Gastrocnemius medialis (tissue), 4 donors: Measurements from ENCODE around the gene E2F3. TPM values are rescaled to one million over a fixed set of nuclear protein-coding genes. Genes with fewer than 3 reads are reported as not detected.

Experiments used
- ATAC-seq, 2 donors: fragments of 150-250 bp; one replicate each; pipeline ENCODE4 v1.9.1; 2016
- DNase-seq, 2 donors: peaks; one replicate each; pipeline ENCODE4 v3.0.0-alpha.2; 2019
- H3K27ac ChIP-seq, 4 donors: fragments of 200-600 bp; sonication (generic); 1 replicate in 1 of 4; 2 replicates in 3 of 4; pipeline ENCODE4 v1.5.1; 2016 to 2018; ENCODE audit warnings: mild to moderate bottlenecking in 2 of 4, moderate library complexity in 1 of 4
- H3K27me3 ChIP-seq, 3 donors: fragments of 200-600 bp; sonication (generic) in 2 of 3; 1 replicate in 1 of 3; 2 replicates in 2 of 3; pipeline versions ENCODE4 v1.5.1 to v1.6.0; 2016 to 2019; ENCODE audit warnings: mild to moderate bottlenecking in 1 of 3, moderate library complexity in 1 of 3
- H3K36me3 ChIP-seq, 2 donors: fragments of 200-600 bp; sonication (generic) in 1 of 2; one replicate each; pipeline ENCODE4 v1.5.1; 2017 to 2018
- H3K4me1 ChIP-seq, 2 donors: fragments of 200-600 bp; sonication (generic) in 1 of 2; one replicate each; pipeline ENCODE4 v1.5.1; 2016 to 2017; ENCODE audit warnings: mild to moderate bottlenecking in 2 of 2
- H3K4me3 ChIP-seq, 4 donors: fragments of 200-600 bp; sonication (generic) in 3 of 4; 1 replicate in 1 of 4; 2 replicates in 3 of 4; pipeline ENCODE4 v1.5.1; 2016 to 2019; ENCODE audit warnings: mild to moderate bottlenecking in 2 of 4
- H3K9me3 ChIP-seq, 3 donors: fragments of 200-600 bp; sonication (generic) in 2 of 3; 1 replicate in 1 of 3; 2 replicates in 2 of 3; pipeline ENCODE4 v1.5.1; 2016 to 2019
- CTCF ChIP-seq, 5 experiments: fragments of 450-650 bp in 3 of 5; fragments of 200-600 bp in 2 of 5; sonication (generic) in 2 of 5; IDR thresholded peaks in 4 of 5; conservative IDR thresholded peaks in 1 of 5; 1 replicate in 4 of 5; 2 replicates in 1 of 5; pipeline ENCODE4 v1.5.1; 2016 to 2019; ENCODE audit warnings: antibody characterized with exemption in 5 of 5, mild to moderate bottlenecking in 3 of 5, moderate library complexity in 3 of 5
- POLR2A ChIP-seq, 2 donors: fragments of 450-650 bp; IDR thresholded peaks; one replicate each; pipeline ENCODE4 v1.6.1; 2017; ENCODE audit warnings: antibody characterized with exemption in 2 of 2, mild to moderate bottlenecking in 2 of 2, moderate library complexity in 2 of 2
- in situ Hi-C, 4 donors: fragments of 200-750 bp; cut with MboI; loops; one replicate each; pipeline versions ENCODE4 v1.15.0 to v1.8.0; 2017; ENCODE audit warnings: low sequenced_read_pairs in 4 of 4
- intact Hi-C: fragments of 100-400 bp; cut with DNase I; formaldehyde crosslinking; loops from one replicate; pipeline ENCODE4 v1.15.1; 2023; ENCODE audit warnings: low total_unique reads
- total RNA-seq, 4 donors: library from RNA; depleted of rRNA; stranded (reverse); fragments of >200 nt; gene quantifications; one replicate each; pipeline versions ENCODE4 v1.1.0 to v1.2.3, GENCODE V29; 2016

E2F3 gene
- total RNA-seq, 4 donors from 2014 or later, result 5.4 to 13.6 (median 10.7) TPM

DNA sequence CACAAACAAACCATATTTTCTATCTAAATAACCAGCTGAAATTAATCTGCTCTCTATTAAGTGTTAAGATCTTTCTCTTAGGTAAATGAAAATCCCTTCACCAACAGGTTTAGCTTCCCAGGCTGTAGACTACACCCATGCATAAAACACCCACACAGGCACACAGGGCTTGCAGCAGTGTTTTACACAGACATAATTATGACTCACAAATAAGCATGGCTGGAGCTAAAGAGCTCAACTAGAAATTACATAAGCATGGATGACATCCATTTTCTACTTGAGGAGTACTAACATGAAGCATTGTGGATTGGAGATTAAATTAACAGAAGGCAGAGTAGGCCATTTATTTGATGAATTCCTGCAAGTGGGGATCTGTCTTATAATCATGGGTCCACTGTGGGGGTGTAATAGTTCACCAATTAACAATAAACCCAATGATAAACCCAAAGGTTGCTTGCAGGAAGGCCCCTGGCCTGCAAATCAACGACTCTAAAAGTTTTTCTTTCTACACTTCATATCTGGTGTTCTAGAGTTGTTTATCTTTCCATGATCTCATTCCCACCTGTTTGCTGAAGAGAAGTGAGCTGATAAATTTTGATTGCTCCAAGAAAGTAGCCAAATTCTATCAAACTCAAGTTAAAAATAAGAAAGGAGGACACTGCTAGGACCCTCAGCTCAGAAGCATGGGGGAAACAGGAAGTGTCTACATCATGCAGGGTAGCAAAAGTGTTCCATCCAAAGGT is 33.8 kb upstream of the E2F3 start:
- Histone ChIP-seq H3K4me3 (no peak overlapping the region), H3K9me3 (no peaks in the 10 kb centered on the region), H3K27me3 (no peaks in the 10 kb centered on the region), H3K36me3 (no peaks in the 10 kb centered on the region), H3K27ac (no peak overlapping the region), H3K4me1 (no peaks in the 10 kb centered on the region)
- DNase-seq (no peak), ATAC-seq (no peak)
- in situ Hi-C loops, result no loop called here
- intact Hi-C loops, result no loop called here
- no peak for TF ChIP-seq POLR2A (IDR thresholded peaks at IDR 0.05)
- TF ChIP-seq CTCF (IDR thresholded peaks at IDR 0.05 in 4 of 5, conservative IDR thresholded peaks at IDR 0.05 in 1 of 5), result no peak

- TF ChIP-seq POLR2A (IDR thresholded peaks at IDR 0.05), result no peak
- no peak for TF ChIP-seq CTCF (IDR thresholded peaks at IDR 0.05 in 4 of 5, conservative IDR thresholded peaks at IDR 0.05 in 1 of 5)
- DNase-seq (no peak), ATAC-seq (no peak)
- no peaks in the 10 kb centered on the region for H3K9me3 ChIP-seq
- intact Hi-C loops, result no loop called here
- in situ Hi-C loops, result no loop called here
- H3K36me3 ChIP-seq, result no peaks in the 10 kb centered on the region
- H3K27ac ChIP-seq, result no peak overlapping the region
- H3K27me3 ChIP-seq, result no peaks in the 10 kb centered on the region
- H3K4me3 ChIP-seq, result no peak overlapping the region
- H3K4me1 ChIP-seq, result no peaks in the 10 kb centered on the region
Measured at GRCh38 chr6:20370393-20370792, 31.3 kb upstream of the E2F3 start.

GRCh38 chr6:20370801-20371200 is 30.9 kb upstream of the E2F3 start:
- in situ Hi-C loops (no loop called here), intact Hi-C loops (no loop called here)
- H3K9me3 ChIP-seq, result no peaks in the 10 kb centered on the region
- no peak overlapping the region for H3K27ac ChIP-seq
- no peaks in the 10 kb centered on the region for H3K27me3 ChIP-seq
- ATAC-seq, result no peak
- H3K36me3 ChIP-seq, result no peaks in the 10 kb centered on the region
- no peaks in the 10 kb centered on the region for H3K4me1 ChIP-seq
- TF ChIP-seq CTCF (IDR thresholded peaks at IDR 0.05 in 4 of 5, conservative IDR thresholded peaks at IDR 0.05 in 1 of 5), result no peak
- TF ChIP-seq POLR2A (IDR thresholded peaks at IDR 0.05), result no peak
- no peak for DNase-seq
- H3K4me3 ChIP-seq, result no peak overlapping the region

DNA sequence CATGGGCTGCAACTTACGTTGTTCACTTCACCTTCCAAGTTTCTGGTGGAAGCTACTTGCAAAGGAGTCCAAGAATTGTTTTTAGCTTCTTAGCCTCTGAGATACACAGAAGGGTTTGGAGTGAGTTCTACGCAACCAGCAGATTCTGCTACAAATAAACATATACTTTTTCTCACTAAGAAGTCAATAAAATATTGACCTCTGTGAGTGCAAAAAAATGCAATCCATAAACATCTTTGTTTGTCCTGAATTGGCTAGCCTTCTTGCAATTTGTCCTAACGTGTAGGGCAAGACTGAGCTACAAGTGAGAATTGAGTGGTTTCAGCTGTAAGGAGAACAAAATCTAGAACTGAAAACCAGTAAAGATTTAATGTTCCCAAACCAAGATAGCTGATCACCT is 26.2 kb upstream of the E2F3 start:
- in situ Hi-C loops, result no loop called here
- Histone ChIP-seq H3K4me1 (no peaks in the 10 kb centered on the region), H3K9me3 (no peaks in the 10 kb centered on the region), H3K27me3 (no peaks in the 10 kb centered on the region), H3K27ac (no peak overlapping the region), H3K36me3 (no peaks in the 10 kb centered on the region), H3K4me3 (no peak overlapping the region)
- intact Hi-C loops, result no loop called here
- DNase-seq, result no peak
- TF ChIP-seq CTCF (IDR thresholded peaks at IDR 0.05 in 4 of 5, conservative IDR thresholded peaks at IDR 0.05 in 1 of 5) (no peak), POLR2A (IDR thresholded peaks at IDR 0.05) (no peak)
- no peak for ATAC-seq
